SK-N-SH (cell line): ENCODE data around the gene JADE3. TPM values are rescaled to one million over a fixed set of nuclear protein-coding genes. Genes with fewer than 3 reads are reported as not detected.
A peak's percentile ranks its signal among the peaks of the same experiment; 100 is the strongest.

ENCODE experiments used
- CTCF ChIA-PET: fragments of 300-600, 350-600 bp; formaldehyde crosslinking; extraction: SDS; loops from one replicate; lab custom pipeline; 2021; lab: Yijun Ruan, JAX
- POLR2A ChIA-PET: fragments of 350-600 bp; sonication (Branson Sonifier 250); formaldehyde crosslinking; extraction: SDS; loops from one replicate; lab custom pipeline; 2020; ENCODE audit warnings: antibody characterized with exemption, inconsistent platforms; lab: Yijun Ruan, JAX
- DNase-seq: peaks from one replicate; pipeline ENCODE4 v3.0.0; 2012
- H2AFZ ChIP-seq: fragments of 200-600 bp; sonication (generic); 2 replicates; pipeline ENCODE4 v1.8.1; 2016; ENCODE audit warnings: antibody characterized with exemption, mild to moderate bottlenecking, low read depth
- H3F3A ChIP-seq: fragments of 200-600 bp; sonication (generic); replicated peaks from 2 replicates; pipeline ENCODE3; 2016; ENCODE audit warnings: antibody characterized with exemption, mild to moderate bottlenecking; ENCODE audit not compliant: insufficient read depth
- H3K27ac ChIP-seq, 2 experiments: fragments of 200-500 bp in 1 of 2; fragments of 200-600 bp in 1 of 2; sonication (Bioruptor generic) in 1 of 2; sonication (generic), shearing (Covaris generic) in 1 of 2; 2 replicates each; pipeline versions ENCODE4 v1.5.1 to v1.6.1; 2014 to 2016; ENCODE audit warnings: low read depth in 2 of 2, inconsistent platforms in 1 of 2, low read length in 1 of 2, mild to moderate bottlenecking in 1 of 2, mixed read lengths in 1 of 2
- H3K27me3 ChIP-seq: fragments of 200-600 bp; sonication (generic), shearing (Covaris generic); 2 replicates; pipeline ENCODE4 v1.6.1; 2016; ENCODE audit warnings: mixed run types; ENCODE audit not compliant: insufficient read depth
- H3K36me3 ChIP-seq, 2 experiments: fragments of 200-500 bp in 1 of 2; fragments of 200-600 bp in 1 of 2; sonication (Bioruptor generic) in 1 of 2; sonication (generic) in 1 of 2; replicated peaks in 1 of 2; 2 replicates each; pipeline versions ENCODE3 to v1.5.1; 2014 to 2016; ENCODE audit warnings: low read length in 1 of 2, mild to moderate bottlenecking in 1 of 2; ENCODE audit not compliant: insufficient read depth in 2 of 2, control insufficient read depth in 1 of 2
- H3K4me1 ChIP-seq, 2 experiments: fragments of 200-500 bp in 1 of 2; fragments of 200-600 bp in 1 of 2; sonication (Bioruptor generic) in 1 of 2; sonication (generic), shearing (Covaris generic) in 1 of 2; 2 replicates each; pipeline versions ENCODE4 v1.5.1 to v1.6.1; 2014 to 2016; ENCODE audit warnings: low read depth in 1 of 2, low read length in 1 of 2, mixed run types in 1 of 2; ENCODE audit not compliant: insufficient read depth in 2 of 2, control insufficient read depth in 1 of 2
- H3K4me2 ChIP-seq: fragments of 200-600 bp; sonication (generic), shearing (Covaris generic); 2 replicates; pipeline ENCODE4 v1.6.1; 2017; ENCODE audit warnings: mixed run types
- H3K4me3 ChIP-seq, 2 experiments: fragments of 200-500 bp in 1 of 2; fragments of 200-600 bp in 1 of 2; sonication (Bioruptor generic) in 1 of 2; sonication (generic), shearing (Covaris generic) in 1 of 2; 2 replicates each; pipeline versions ENCODE4 v1.5.1 to v1.8.1; 2014 to 2016; ENCODE audit warnings: low read depth in 2 of 2, inconsistent platforms in 1 of 2, low read length in 1 of 2, mild to moderate bottlenecking in 1 of 2, mixed read lengths in 1 of 2, moderate library complexity in 1 of 2
- H3K79me2 ChIP-seq: fragments of 200-600 bp; sonication (generic); 2 replicates; pipeline ENCODE4 v1.8.1; 2017; ENCODE audit warnings: mild to moderate bottlenecking; ENCODE audit not compliant: insufficient read depth
- H3K9ac ChIP-seq: fragments of 200-600 bp; sonication (generic); 2 replicates; pipeline ENCODE4 v1.6.1; 2017; ENCODE audit warnings: mixed run types
- H3K9me2 ChIP-seq: fragments of 200-600 bp; sonication (generic); 2 replicates; pipeline ENCODE4 v1.6.1; 2017; ENCODE audit warnings: mixed run types
- H3K9me3 ChIP-seq: fragments of 200-600 bp; sonication (generic); 2 replicates; pipeline ENCODE4 v1.6.1; 2017; ENCODE audit warnings: mixed run types, mild to moderate bottlenecking, moderate library complexity
- H4K20me1 ChIP-seq: fragments of 200-600 bp; sonication (generic); 2 replicates; pipeline ENCODE4 v1.6.1; 2017; ENCODE audit warnings: mild to moderate bottlenecking, mixed run types; ENCODE audit not compliant: insufficient read depth
- CHD2 ChIP-seq: fragments of 150-350 bp; IDR thresholded peaks from 2 replicates; pipeline ENCODE4 v1.6.1; 2018; ENCODE audit warnings: low read length; ENCODE audit not compliant: partially characterized antibody
- EP300 ChIP-seq, 2 experiments: IDR thresholded peaks; 2 replicates each; pipeline versions ENCODE4 v1.4.0 to v1.6.1; 2012; ENCODE audit warnings: borderline replicate concordance in 1 of 2, low read depth in 1 of 2, low read length in 1 of 2
- FOSL2 ChIP-seq: IDR thresholded peaks from 2 replicates; pipeline ENCODE4 v1.4.0; 2012; ENCODE audit warnings: low read depth, mild to moderate bottlenecking, moderate library complexity, borderline replicate concordance
- FOXJ3 ChIP-seq: sonication (generic); formaldehyde crosslinking; IDR thresholded peaks from 2 replicates; pipeline ENCODE4 v1.5.1; 2020; ENCODE audit warnings: mild to moderate bottlenecking, missing genetic modification reagents
- GABPA ChIP-seq: IDR thresholded peaks from 2 replicates; pipeline ENCODE4 v1.4.0; 2012; ENCODE audit warnings: low read depth, mild to moderate bottlenecking
- GATA2 ChIP-seq: sonication (generic); formaldehyde crosslinking; IDR thresholded peaks from 2 replicates; pipeline ENCODE4 v1.5.0; 2020; ENCODE audit warnings: mild to moderate bottlenecking, missing genetic modification reagents
- JUND ChIP-seq: IDR thresholded peaks from 2 replicates; pipeline ENCODE4 v1.4.0; 2012
- PBX3 ChIP-seq: IDR thresholded peaks from 2 replicates; pipeline ENCODE4; 2012
- POLR2AphosphoS5 ChIP-seq: IDR thresholded peaks from 2 replicates; pipeline ENCODE4 v1.6.1; 2012; ENCODE audit warnings: low read depth, low read length
- RCOR1 ChIP-seq: fragments of 150-350 bp; IDR thresholded peaks from 2 replicates; pipeline ENCODE4 v1.6.1; 2017; ENCODE audit warnings: antibody characterized with exemption, low read length
- RFX5 ChIP-seq: IDR thresholded peaks from 2 replicates; pipeline ENCODE4 v1.6.1; 2012; ENCODE audit warnings: mild to moderate bottlenecking, improper control_type of control experiment, low read length
- TAF1 ChIP-seq: IDR thresholded peaks from 2 replicates; pipeline ENCODE4 v1.6.1; 2012; ENCODE audit warnings: low read depth, mild to moderate bottlenecking, low read length, moderate library complexity, borderline replicate concordance
- TCF12 ChIP-seq: IDR thresholded peaks from 2 replicates; pipeline ENCODE4 v1.4.0; 2012
- USF2 ChIP-seq: fragments of 150-350 bp; IDR thresholded peaks from 2 replicates; pipeline ENCODE4 v1.6.1; 2017; ENCODE audit warnings: antibody characterized with exemption, low read length, low read depth, borderline replicate concordance
- YY1 ChIP-seq: IDR thresholded peaks from 2 replicates; pipeline ENCODE4 v1.4.0; 2012; ENCODE audit warnings: low read depth, mild to moderate bottlenecking
- ZBTB33 ChIP-seq: IDR thresholded peaks from 2 replicates; pipeline ENCODE4 v1.4.0; 2012; ENCODE audit warnings: low read depth, borderline replicate concordance
- WGBS: methylation state at CpG from one replicate; pipeline ENCODE4 v1.1.6; 2017; ENCODE audit warnings: low lambda C conversion rate; 5-methylcytosine and 5-hydroxymethylcytosine counted together
- polyA plus RNA-seq, 3 experiments: library from polyadenylated mRNA; depleted of rRNA; stranded (reverse); fragments of >200 nt; gene quantifications; 2 replicates each; pipeline ENCODE4 v1.2.3, GENCODE V29; 2012

Gene JADE3
- polyA plus RNA-seq, 1 of the 3 experiments (the other 2 are of a cell fraction), result 3.0 TPM

- H3K9me2 ChIP-seq, result no peaks in the 10 kb centered on the region
Measured at GRCh38 chrX:46961574-46962283, 49.5 kb downstream of the JADE3 start.

GRCh38 chrX:46965125-46965758 lies 53.0 kb downstream of the JADE3 start:
- 9% methylated on average over 1 of the region's 1 CpG for WGBS
- H3K4me3 ChIP-seq, result no peak overlapping the region
- ChIA-PET CTCF (interaction anchor here (1.5 kb wide), 1 partner anchor 12 kb away, joined by 6 read pairs; no protein-coding TSS in a partner anchor), POLR2A (no interaction called here)
- no peaks in the 10 kb centered on the region for H3K36me3 ChIP-seq
- no peak overlapping the region for H3K9ac ChIP-seq
- no peaks in the 10 kb centered on the region for H4K20me1 ChIP-seq
- H3K4me1 ChIP-seq, result peaks cover 0 to 6% of the 10 kb centered on the region in 2 experiments; a peak in 3 of 4 replicates
- H3K27me3 ChIP-seq, result no peaks in the 10 kb centered on the region; the same call in 1 of the 2 replicates
- no peaks in the 10 kb centered on the region for H3K9me2 ChIP-seq
- peaks cover 28% of the 10 kb centered on the region; the same call in 1 of the 2 replicates for H3K79me2 ChIP-seq
- H3K27ac ChIP-seq, result peak overlapping the region; percentile 20 to 67; a peak in 3 of 4 replicates
- H3K4me2 ChIP-seq, result no peak overlapping the region
- peaks cover 11% of the 10 kb centered on the region for H3F3A ChIP-seq
- H3K9me3 ChIP-seq, result no peaks in the 10 kb centered on the region
- TF ChIP-seq RFX5 (no peak), PBX3 (no peak), FOSL2 (peak; percentile 52), JUND (peak; percentile 37; the same call in 1 of the 2 replicates), EP300 (IDR thresholded peaks at IDR 0.05; ENCODE audit: borderline replicate concordance in 1 of 2, low read depth in 1 of 2, low read length in 1 of 2) (no peak), RCOR1 (no peak), CHD2 (no peak), TAF1 (no peak), ZBTB33 (no peak)
- no peak overlapping the region for H2AFZ ChIP-seq
- DNase-seq, result no peak

More at GRCh38 chrX:46961574-46962283, 49.5 kb downstream of the JADE3 start:
- peaks cover 31% of the 10 kb centered on the region; the same call in 1 of the 2 replicates for H3K79me2 ChIP-seq
- H3F3A ChIP-seq, result peaks cover 11% of the 10 kb centered on the region
- TF ChIP-seq FOXJ3 (CRISPR knock-in tag) (no peak), POLR2AphosphoS5 (no peak), YY1 (no peak), RFX5 (no peak), GATA2 (CRISPR knock-in tag) (no peak), RCOR1 (no peak), USF2 (no peak), TCF12 (no peak), GABPA (no peak), JUND (no peak), EP300 (IDR thresholded peaks at IDR 0.05; ENCODE audit: borderline replicate concordance in 1 of 2, low read depth in 1 of 2, low read length in 1 of 2) (no peak)
- no peaks in the 10 kb centered on the region for H3K9me3 ChIP-seq
- H3K27me3 ChIP-seq, result no peaks in the 10 kb centered on the region; the same call in 1 of the 2 replicates
- H3K4me3 ChIP-seq, result no peak overlapping the region
- H3K27ac ChIP-seq, result no peak overlapping the region
- no peak overlapping the region for H3K4me2 ChIP-seq
- no peaks in the 10 kb centered on the region for H4K20me1 ChIP-seq
- WGBS, result 53% methylated on average over 7 of the region's 7 CpGs
- no peak for DNase-seq
- no peak overlapping the region for H2AFZ ChIP-seq
- H3K36me3 ChIP-seq, result no peaks in the 10 kb centered on the region
- H3K9ac ChIP-seq, result no peak overlapping the region
- ChIA-PET POLR2A (no interaction called here), CTCF (interaction anchor here (1.5 kb wide), 1 partner anchor 49 kb away, joined by 3 read pairs; the partner anchor contains the start of gene JADE3)
- H3K4me1 ChIP-seq, result peaks cover 5 to 6% of the 10 kb centered on the region in 2 experiments; a peak in 3 of 4 replicates
